ENCODE measurements around the gene CSNK1G1.
"Not testable (repeated sequence)": the region's sequence is repeated elsewhere in the genome, so short reads cannot be mapped to it uniquely, and the experiment has no call there.

CSNK1G1 gene

DNA sequence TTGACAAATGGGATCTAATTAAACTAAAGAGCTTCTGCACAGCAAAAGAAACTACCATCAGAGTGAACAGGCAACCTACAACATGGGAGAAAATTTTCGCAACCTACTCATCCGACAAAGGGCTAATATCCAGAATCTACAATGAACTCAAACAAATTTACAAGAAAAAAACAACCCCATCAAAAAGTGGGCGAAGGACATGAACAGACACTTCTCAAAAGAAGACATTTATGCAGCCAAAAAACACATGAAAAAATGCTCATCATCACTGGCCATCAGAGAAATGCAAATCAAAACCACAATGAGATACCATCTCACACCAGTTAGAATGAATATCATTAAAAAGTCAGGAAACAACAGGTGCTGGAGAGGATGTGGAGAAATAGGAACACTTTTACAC lies 24.3 kb downstream of the CSNK1G1 start:
- H3K4me3 ChIP-seq (ENCODE audit: low read length); H3K4me1 ChIP-seq (ENCODE audit: insufficient read depth, low read length); H3K9ac ChIP-seq (ENCODE audit: low read depth, low read length); H3K9me3 ChIP-seq (ENCODE audit: insufficient read depth, low read depth, low read length); H3K27me3 ChIP-seq (ENCODE audit: insufficient read depth, low read length); H3K27ac ChIP-seq (ENCODE audit: low read depth, low read length); H3K36me3 ChIP-seq (ENCODE audit: insufficient read depth, low read length): not testable (repeated sequence)
- 79% methylated on average over 2 of the region's 3 CpGs for WGBS

DNA sequence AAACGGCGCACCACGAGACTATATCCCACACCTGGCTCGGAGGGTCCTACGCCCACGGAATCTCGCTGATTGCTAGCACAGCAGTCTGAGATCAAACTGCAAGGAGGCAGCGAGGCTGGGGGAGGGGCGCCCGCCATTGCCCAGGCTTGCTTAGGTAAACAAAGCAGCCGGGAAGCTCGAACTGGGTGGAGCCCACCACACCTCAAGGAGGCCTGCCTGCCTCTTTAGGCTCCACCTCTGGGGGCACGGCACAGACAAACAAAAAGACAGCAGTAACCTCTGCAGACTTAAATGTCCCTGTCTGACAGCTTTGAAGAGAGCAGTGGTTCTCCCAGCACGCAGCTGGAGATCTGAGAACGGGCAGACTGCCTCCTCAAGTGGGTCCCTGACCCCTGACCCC lies 29.0 kb downstream of the CSNK1G1 start:
- H3K9me3 ChIP-seq (ENCODE audit: insufficient read depth, low read depth, low read length); H3K9ac ChIP-seq (ENCODE audit: low read depth, low read length); H3K27me3 ChIP-seq (ENCODE audit: insufficient read depth, low read length); H3K27ac ChIP-seq (ENCODE audit: low read depth, low read length); H3K36me3 ChIP-seq (ENCODE audit: insufficient read depth, low read length); H3K4me1 ChIP-seq (ENCODE audit: insufficient read depth, low read length); H3K4me3 ChIP-seq (ENCODE audit: low read length): not testable (repeated sequence)
- 0% methylated on average over 5 of the region's 15 CpGs for WGBS

DNA sequence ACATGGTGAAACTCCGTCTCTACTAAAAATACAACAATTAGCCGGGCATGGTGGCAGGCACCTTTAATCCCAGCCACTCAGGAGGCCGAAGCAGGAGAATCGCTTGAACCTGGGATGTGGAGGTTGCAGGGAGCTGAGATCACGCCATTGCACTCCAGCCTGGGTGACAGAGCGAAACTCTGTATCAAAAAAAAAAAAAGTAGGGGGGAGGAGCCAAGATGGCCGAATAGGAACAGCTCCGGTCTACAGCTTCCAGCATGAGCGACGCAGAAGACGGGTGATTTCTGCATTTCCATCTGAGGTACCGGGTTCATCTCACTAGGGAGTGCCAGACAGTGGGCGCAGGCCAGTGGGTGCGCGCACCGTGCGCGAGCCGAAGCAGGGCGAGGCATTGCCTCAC lies 29.5 kb downstream of the CSNK1G1 start:
- H3K27me3 ChIP-seq (ENCODE audit: insufficient read depth, low read length); H3K4me1 ChIP-seq (ENCODE audit: insufficient read depth, low read length); H3K36me3 ChIP-seq (ENCODE audit: insufficient read depth, low read length); H3K9me3 ChIP-seq (ENCODE audit: insufficient read depth, low read depth, low read length); H3K27ac ChIP-seq (ENCODE audit: low read depth, low read length): not testable (repeated sequence)
- 0 out of 2 replicates have a peak overlapping the region, but pooled peaks have one; percentile 47 for H3K9ac ChIP-seq (ENCODE audit: low read depth, low read length)
- 64% methylated on average over 7 of the region's 20 CpGs for WGBS
- peak overlapping the region; percentile 44 for H3K4me3 ChIP-seq (ENCODE audit: low read length)

DNA sequence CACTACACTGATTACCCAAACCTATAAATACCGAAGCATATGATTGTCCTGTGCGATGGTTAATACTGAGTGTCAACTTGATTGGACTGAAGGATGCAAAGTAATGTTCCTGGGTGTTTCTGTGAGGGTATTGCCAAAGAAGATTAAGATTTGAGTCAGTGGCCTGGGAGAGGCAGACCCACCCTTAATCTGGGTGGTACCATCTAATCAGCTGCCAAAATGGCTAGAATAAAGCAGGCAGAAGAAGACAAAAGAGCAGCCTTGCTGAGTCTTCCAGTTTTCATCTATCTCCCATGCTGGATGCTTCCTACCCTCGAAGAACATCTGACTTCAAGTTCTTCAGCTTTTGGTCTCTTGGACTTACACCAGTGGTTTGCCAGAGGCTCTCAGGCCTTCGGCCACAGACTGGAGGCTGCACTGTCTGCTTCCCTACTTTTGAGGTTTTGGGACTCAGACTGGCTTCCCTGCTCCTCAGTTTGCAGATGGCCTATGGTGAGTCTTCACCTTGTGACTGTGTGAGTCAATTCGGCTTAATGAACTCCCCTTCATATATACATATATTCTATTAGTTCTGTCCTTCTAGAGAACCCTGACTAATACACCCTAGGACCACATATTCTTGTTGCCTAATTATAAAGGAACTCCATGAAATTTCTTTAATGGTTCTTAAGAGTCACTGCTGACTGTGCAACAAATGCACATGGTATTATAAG lies 31.7 kb downstream of the CSNK1G1 start:
- Histone ChIP-seq H3K4me3 (ENCODE audit: low read length) (no peak overlapping the region), H3K9me3 (ENCODE audit: insufficient read depth, low read depth, low read length) (no peaks in the 10 kb centered on the region), H3K9ac (ENCODE audit: low read depth, low read length) (no peak overlapping the region), H3K27me3 (ENCODE audit: insufficient read depth, low read length) (no peaks in the 10 kb centered on the region), H3K4me1 (ENCODE audit: insufficient read depth, low read length) (no peaks in the 10 kb centered on the region), H3K27ac (ENCODE audit: low read depth, low read length) (no peak overlapping the region), H3K36me3 (ENCODE audit: insufficient read depth, low read length) (no peaks in the 10 kb centered on the region)
- 94% methylated on average over 5 of the region's 5 CpGs for WGBS

DNA sequence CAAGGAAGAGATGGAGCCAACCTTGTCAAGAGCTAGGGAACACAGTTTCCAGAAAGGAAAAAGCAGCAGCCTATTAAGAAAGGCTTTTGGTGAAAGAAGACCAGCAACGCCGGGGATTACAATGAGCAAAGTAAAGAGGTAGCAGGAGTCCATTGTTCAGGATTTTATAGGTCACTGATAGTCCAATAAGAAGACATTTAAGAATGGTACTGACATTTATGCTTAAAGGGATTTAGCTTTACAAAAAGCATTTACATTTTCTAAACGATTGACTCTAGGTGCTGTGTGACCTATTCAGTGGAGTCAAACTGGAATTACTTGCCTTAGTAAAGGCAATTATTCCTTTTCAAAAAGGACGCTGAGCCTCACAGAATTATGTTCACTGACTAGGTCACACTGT lies 40.8 kb downstream of the CSNK1G1 start:
- Histone ChIP-seq H3K27ac (ENCODE audit: low read depth, low read length) (no peak overlapping the region), H3K27me3 (ENCODE audit: insufficient read depth, low read length) (no peaks in the 10 kb centered on the region), H3K4me3 (ENCODE audit: low read length) (no peak overlapping the region), H3K9me3 (ENCODE audit: insufficient read depth, low read depth, low read length) (no peaks in the 10 kb centered on the region), H3K4me1 (ENCODE audit: insufficient read depth, low read length) (peaks cover 9% of the 10 kb centered on the region; the same call in 1 of the 2 replicates), H3K36me3 (ENCODE audit: insufficient read depth, low read length) (no peaks in the 10 kb centered on the region), H3K9ac (ENCODE audit: low read depth, low read length) (no peak overlapping the region)
- WGBS: 84% methylated on average over 4 of the region's 4 CpGs

DNA sequence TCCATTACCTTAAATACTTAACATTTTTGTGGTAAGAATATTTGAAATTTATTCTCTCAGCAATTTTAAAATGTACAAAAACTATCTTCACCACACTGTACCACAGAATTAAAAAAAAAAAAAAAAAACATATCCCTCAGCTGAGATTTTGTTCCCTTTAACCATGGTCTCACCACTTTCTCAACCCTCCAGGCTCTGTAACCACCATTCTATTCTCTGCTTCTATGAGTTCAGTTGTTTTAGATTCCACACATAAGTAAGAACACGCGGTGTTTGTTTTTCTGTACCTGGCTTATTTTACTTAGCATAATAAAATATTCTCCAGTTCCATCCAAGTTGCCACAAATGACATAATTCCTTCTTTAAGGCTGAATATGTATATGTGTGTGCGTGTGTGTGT lies 41.5 kb downstream of the CSNK1G1 start:
- Histone ChIP-seq H3K9ac (ENCODE audit: low read depth, low read length) (no peak overlapping the region), H3K9me3 (ENCODE audit: insufficient read depth, low read depth, low read length) (no peaks in the 10 kb centered on the region), H3K27ac (ENCODE audit: low read depth, low read length) (no peak overlapping the region), H3K36me3 (ENCODE audit: insufficient read depth, low read length) (no peaks in the 10 kb centered on the region), H3K4me3 (ENCODE audit: low read length) (no peak overlapping the region), H3K27me3 (ENCODE audit: insufficient read depth, low read length) (no peaks in the 10 kb centered on the region), H3K4me1 (ENCODE audit: insufficient read depth, low read length) (peaks cover 9% of the 10 kb centered on the region; the same call in 1 of the 2 replicates)
- 89% methylated on average over 3 of the region's 3 CpGs for WGBS

DNA sequence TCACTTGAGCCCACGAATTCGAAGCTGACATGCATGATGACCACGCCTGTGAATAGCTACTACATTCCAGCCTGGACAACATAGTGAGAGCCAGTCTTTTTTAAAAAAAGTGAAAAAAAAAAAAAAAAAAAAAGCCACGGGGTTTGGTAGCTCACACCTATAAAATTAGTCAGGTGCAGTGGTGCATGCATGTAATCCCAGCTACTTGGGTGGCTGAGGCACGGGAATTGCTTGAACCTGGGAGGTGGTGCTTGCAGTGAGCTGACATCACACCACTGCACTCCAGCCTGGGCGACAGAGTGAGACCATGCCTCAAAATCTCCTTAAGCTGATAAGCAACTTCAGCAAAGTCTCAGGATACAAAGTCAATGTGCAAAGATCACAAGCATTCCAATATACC lies 44.4 kb downstream of the CSNK1G1 start:
- no peaks in the 10 kb centered on the region for H3K36me3 ChIP-seq (ENCODE audit: insufficient read depth, low read length)
- WGBS: 96% methylated on average over 6 of the region's 6 CpGs
- H3K27me3 ChIP-seq (ENCODE audit: insufficient read depth, low read length): no peaks in the 10 kb centered on the region
- peaks cover 9% of the 10 kb centered on the region; the same call in 1 of the 2 replicates for H3K4me1 ChIP-seq (ENCODE audit: insufficient read depth, low read length)
- H3K9me3 ChIP-seq (ENCODE audit: insufficient read depth, low read depth, low read length): no peaks in the 10 kb centered on the region
- H3K4me3 ChIP-seq (ENCODE audit: low read length): no peak overlapping the region
- no peak overlapping the region for H3K27ac ChIP-seq (ENCODE audit: low read depth, low read length)
- H3K9ac ChIP-seq (ENCODE audit: low read depth, low read length): no peak overlapping the region

DNA sequence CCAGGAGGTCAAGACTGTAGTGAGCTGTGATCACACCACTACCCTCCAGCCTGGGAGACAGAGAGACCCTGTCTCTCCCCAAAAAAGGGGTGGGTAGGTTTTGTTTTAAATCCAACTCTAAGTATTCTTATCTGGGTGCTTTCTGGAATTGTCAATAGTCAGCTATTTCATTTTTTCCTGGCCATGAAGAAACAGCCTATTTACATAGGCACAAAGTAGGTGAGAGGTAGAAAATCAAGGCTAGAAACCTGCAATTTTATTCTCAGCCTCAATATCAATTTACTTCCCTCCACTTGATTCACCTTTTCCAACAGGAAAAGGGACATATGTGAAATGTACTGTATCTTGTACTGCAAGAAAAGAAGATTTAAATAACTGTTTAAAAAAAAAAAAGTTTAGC lies 45.9 kb downstream of the CSNK1G1 start:
- H3K9me3 ChIP-seq (ENCODE audit: insufficient read depth, low read depth, low read length): no peaks in the 10 kb centered on the region
- no peaks in the 10 kb centered on the region for H3K27me3 ChIP-seq (ENCODE audit: insufficient read depth, low read length)
- no peak overlapping the region for H3K27ac ChIP-seq (ENCODE audit: low read depth, low read length)
- H3K4me3 ChIP-seq (ENCODE audit: low read length): no peak overlapping the region
- H3K9ac ChIP-seq (ENCODE audit: low read depth, low read length): no peak overlapping the region
- H3K4me1 ChIP-seq (ENCODE audit: insufficient read depth, low read length): peaks cover 11% of the 10 kb centered on the region
- no peaks in the 10 kb centered on the region for H3K36me3 ChIP-seq (ENCODE audit: insufficient read depth, low read length)

DNA sequence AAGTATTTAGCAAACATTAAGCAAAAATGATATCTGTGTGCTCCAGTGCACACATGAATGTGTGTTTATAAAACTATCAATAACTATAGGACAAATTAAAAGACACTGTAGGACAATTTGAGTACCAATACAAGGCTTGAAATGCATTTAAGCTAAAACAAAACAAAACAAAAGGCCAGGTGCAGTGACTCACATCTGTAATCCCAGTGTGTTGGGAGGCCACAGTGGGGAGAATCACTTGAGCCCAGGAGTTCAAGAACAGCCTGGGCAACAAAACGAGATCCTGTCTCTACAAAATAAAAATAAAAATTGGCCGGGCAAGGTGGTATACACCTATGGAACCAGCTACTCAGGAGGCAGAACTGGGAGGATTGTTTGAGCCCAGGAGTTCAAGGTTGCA lies 50.7 kb downstream of the CSNK1G1 start:
- H3K9ac ChIP-seq (ENCODE audit: low read depth, low read length): no peak overlapping the region
- H3K36me3 ChIP-seq (ENCODE audit: insufficient read depth, low read length): peaks cover 3% of the 10 kb centered on the region
- no peaks in the 10 kb centered on the region for H3K27me3 ChIP-seq (ENCODE audit: insufficient read depth, low read length)
- H3K4me3 ChIP-seq (ENCODE audit: low read length): no peak overlapping the region
- peaks cover 9% of the 10 kb centered on the region; the same call in 1 of the 2 replicates for H3K4me1 ChIP-seq (ENCODE audit: insufficient read depth, low read length)
- peak overlapping the region; percentile 25; the same call in 1 of the 2 replicates for H3K27ac ChIP-seq (ENCODE audit: low read depth, low read length)
- no peaks in the 10 kb centered on the region for H3K9me3 ChIP-seq (ENCODE audit: insufficient read depth, low read depth, low read length)
- WGBS: 67% methylated on average over 2 of the region's 2 CpGs

DNA sequence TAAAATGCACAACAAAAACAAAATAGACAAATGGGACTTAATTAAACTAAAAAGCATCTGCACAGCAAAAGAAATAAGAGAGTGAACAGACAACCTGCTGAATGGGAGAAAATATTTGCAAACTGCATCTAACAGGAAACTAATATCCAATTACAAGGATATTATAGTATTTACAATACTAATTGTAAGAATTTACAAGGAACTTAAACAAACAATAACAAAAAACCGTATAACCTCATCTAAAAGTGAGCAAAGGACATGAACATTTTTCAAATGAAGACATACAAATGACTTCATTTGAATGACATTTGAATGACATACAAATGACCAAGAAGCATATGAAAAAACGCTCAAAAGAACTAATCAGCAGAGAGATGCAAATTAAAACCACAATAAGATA lies 66.4 kb downstream of the CSNK1G1 start:
- no peak overlapping the region for H3K27ac ChIP-seq (ENCODE audit: low read depth, low read length)
- H3K4me3 ChIP-seq (ENCODE audit: low read length): no peak overlapping the region
- no peaks in the 10 kb centered on the region for H3K36me3 ChIP-seq (ENCODE audit: insufficient read depth, low read length)
- no peak overlapping the region for H3K9ac ChIP-seq (ENCODE audit: low read depth, low read length)
- H3K9me3 ChIP-seq (ENCODE audit: insufficient read depth, low read depth, low read length): no peaks in the 10 kb centered on the region
- 88% methylated on average over 1 of the region's 2 CpGs for WGBS
- H3K4me1 ChIP-seq (ENCODE audit: insufficient read depth, low read length): peaks cover 9% of the 10 kb centered on the region; the same call in 1 of the 2 replicates
- no peaks in the 10 kb centered on the region for H3K27me3 ChIP-seq (ENCODE audit: insufficient read depth, low read length)

DNA sequence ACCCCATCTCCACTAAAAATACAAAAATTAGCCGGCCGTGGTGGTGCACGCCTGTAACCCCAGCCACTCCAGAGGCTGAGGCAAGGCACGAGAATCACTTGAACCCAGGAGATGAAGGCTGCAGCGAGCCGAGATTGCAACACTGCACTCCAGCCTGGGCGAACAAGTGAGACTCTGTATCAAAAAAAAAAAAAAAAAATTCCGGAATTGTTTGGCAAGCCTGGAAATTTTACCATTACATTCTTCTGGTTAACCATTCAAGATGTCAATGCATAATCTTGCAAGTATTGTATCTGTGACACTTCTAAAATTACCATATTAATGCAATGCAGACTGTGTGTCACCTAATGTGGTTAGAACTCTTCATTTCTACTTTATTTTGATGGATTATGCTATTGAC lies 67.0 kb downstream of the CSNK1G1 start:
- H3K36me3 ChIP-seq (ENCODE audit: insufficient read depth, low read length): no peaks in the 10 kb centered on the region
- 97% methylated on average over 8 of the region's 8 CpGs for WGBS
- H3K27me3 ChIP-seq (ENCODE audit: insufficient read depth, low read length): no peaks in the 10 kb centered on the region
- no peak overlapping the region for H3K9ac ChIP-seq (ENCODE audit: low read depth, low read length)
- H3K4me3 ChIP-seq (ENCODE audit: low read length): no peak overlapping the region
- H3K9me3 ChIP-seq (ENCODE audit: insufficient read depth, low read depth, low read length): no peaks in the 10 kb centered on the region
- no peak overlapping the region for H3K27ac ChIP-seq (ENCODE audit: low read depth, low read length)
- H3K4me1 ChIP-seq (ENCODE audit: insufficient read depth, low read length): peaks cover 9% of the 10 kb centered on the region; the same call in 1 of the 2 replicates

DNA sequence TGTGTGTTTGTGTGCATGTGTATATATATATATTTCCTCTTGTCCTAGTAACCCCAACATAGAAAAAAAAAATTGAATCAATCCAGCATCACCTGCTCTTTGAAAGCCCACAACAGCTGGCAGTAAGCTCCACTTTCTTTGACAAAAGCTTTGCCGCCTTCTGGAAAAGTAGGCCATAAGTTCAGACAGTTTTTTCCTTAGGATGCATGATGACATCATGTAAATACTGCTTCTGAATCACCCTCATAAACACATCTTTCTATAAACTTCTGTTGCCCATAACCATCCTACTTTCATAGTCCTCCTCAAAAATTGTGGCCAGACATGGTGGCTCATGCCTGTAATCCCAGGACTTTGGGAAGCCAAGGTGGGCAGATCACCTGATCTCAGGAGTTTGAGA lies 67.4 kb downstream of the CSNK1G1 start:
- H3K9me3 ChIP-seq (ENCODE audit: insufficient read depth, low read depth, low read length): no peaks in the 10 kb centered on the region
- WGBS: 95% methylated on average over 1 of the region's 1 CpG
- peaks cover 9% of the 10 kb centered on the region; the same call in 1 of the 2 replicates for H3K4me1 ChIP-seq (ENCODE audit: insufficient read depth, low read length)
- H3K27me3 ChIP-seq (ENCODE audit: insufficient read depth, low read length): no peaks in the 10 kb centered on the region
- no peak overlapping the region for H3K27ac ChIP-seq (ENCODE audit: low read depth, low read length)
- H3K9ac ChIP-seq (ENCODE audit: low read depth, low read length): no peak overlapping the region
- no peak overlapping the region for H3K4me3 ChIP-seq (ENCODE audit: low read length)
- no peaks in the 10 kb centered on the region for H3K36me3 ChIP-seq (ENCODE audit: insufficient read depth, low read length)

Measured in HUES64 (cell line).